ENCODE results near the gene MANSC1.

DNA sequence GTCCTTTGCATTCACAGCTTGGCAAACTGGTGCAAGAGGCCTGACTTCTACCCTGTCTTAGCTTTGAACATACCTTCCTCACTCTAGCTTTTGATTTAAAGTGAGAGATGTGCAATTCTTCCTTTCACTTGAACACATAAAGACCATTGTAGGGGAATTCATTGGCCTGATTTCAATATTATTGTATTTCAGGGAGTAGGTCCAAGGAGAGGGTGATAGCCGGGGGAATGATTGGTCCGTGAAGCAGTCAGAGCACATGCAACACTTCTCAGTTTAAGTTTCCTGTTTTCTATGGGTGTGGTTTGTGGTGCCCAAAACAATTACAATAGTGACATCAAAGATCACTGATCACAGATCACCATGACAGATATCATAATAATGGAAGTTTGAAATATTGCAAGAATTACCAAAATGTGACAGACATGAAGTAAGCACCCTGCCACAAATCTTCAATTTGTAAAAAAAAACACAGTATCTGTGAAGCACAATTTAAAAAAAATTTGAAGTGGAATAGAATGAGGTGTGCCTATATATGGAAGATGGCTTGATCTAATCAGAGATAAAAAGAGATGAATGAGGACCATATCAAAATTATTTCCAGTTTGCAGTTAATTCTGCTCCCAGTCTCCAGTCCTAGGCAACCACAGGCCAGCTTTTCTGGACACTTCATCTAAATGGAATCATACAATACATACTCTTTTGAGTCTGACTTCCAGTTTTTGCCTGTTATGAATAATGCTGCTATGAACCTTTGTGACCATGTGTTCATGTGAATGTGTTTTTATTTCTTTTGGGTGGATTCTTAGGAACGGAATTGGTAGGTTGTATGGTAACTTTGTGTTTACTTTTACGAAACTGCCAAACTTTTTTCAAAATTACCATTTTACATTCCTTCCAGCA is 30.0 kb upstream of the MANSC1 start:
- TF ChIP-seq POLR2AphosphoS5 (IDR thresholded peaks at IDR 0.05; ENCODE audit: insufficient read depth in 1 of 2, low read depth in 1 of 2), result no peak
- TF ChIP-seq, protein P1, sequence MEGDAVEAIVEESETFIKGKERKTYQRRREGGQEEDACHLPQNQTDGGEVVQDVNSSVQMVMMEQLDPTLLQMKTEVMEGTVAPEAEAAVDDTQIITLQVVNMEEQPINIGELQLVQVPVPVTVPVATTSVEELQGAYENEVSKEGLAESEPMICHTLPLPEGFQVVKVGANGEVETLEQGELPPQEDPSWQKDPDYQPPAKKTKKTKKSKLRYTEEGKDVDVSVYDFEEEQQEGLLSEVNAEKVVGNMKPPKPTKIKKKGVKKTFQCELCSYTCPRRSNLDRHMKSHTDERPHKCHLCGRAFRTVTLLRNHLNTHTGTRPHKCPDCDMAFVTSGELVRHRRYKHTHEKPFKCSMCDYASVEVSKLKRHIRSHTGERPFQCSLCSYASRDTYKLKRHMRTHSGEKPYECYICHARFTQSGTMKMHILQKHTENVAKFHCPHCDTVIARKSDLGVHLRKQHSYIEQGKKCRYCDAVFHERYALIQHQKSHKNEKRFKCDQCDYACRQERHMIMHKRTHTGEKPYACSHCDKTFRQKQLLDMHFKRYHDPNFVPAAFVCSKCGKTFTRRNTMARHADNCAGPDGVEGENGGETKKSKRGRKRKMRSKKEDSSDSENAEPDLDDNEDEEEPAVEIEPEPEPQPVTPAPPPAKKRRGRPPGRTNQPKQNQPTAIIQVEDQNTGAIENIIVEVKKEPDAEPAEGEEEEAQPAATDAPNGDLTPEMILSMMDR (IDR thresholded peaks at IDR 0.05), result no peak
- no peak for TF ChIP-seq POLR2A (IDR thresholded peaks at IDR 0.05)

Measured in vagina (tissue), 2 donors.